Thoracic aorta (tissue), 2 donors: ENCODE results near the gene DEGS2. TPM values are rescaled to one million over a fixed set of nuclear protein-coding genes. Genes with fewer than 3 reads are reported as not detected.

Source experiments
- ATAC-seq: fragments of 150-250 bp; one replicate; pipeline ENCODE4 v1.8.0; 2017; ENCODE audit warnings: low read depth; ENCODE audit not compliant: insufficient number of reproducible peaks, low FRiP score
- DNase-seq: peaks from one replicate; pipeline ENCODE4 v3.0.0-alpha.2; 2020; ENCODE audit warnings: low spot score
- H3K27ac ChIP-seq, 2 donors: fragments of 200-600 bp; sonication (generic); 1 replicate in 1 of 2; 2 replicates in 1 of 2; pipeline ENCODE4 v1.5.1; 2016; ENCODE audit warnings: mild to moderate bottlenecking in 2 of 2, moderate library complexity in 2 of 2
- H3K27me3 ChIP-seq: fragments of 200-600 bp; sonication (generic); replicated peaks from 2 replicates; pipeline ENCODE4 v1.6.0; 2016; ENCODE audit warnings: mild to moderate bottlenecking; ENCODE audit not compliant: insufficient read depth
- H3K36me3 ChIP-seq: fragments of 200-600 bp; sonication (generic); one replicate; pipeline ENCODE4 v1.5.1; 2016
- H3K4me1 ChIP-seq, 2 donors: fragments of 200-600 bp; sonication (generic); 1 replicate in 1 of 2; 2 replicates in 1 of 2; pipeline versions ENCODE4 v1.5.1 to v1.6.0; 2016; ENCODE audit warnings: low read depth in 2 of 2, mild to moderate bottlenecking in 1 of 2; ENCODE audit not compliant: control insufficient read depth in 1 of 2
- H3K4me3 ChIP-seq: fragments of 200-600 bp; sonication (generic); 2 replicates; pipeline ENCODE4 v1.5.1; 2016; ENCODE audit warnings: mild to moderate bottlenecking
- H3K9me3 ChIP-seq: fragments of 200-600 bp; sonication (generic); 2 replicates; pipeline ENCODE4 v1.5.1; 2016
- total RNA-seq, 2 donors: library from RNA; depleted of rRNA; stranded (reverse); fragments of >200 nt; gene quantifications; one replicate each; pipeline versions ENCODE4 v1.1.0 to v1.2.3, GENCODE V29; 2016
- TF ChIP-seq, protein P1 (sequence below): fragments of 200-600 bp; sonication (generic); IDR thresholded peaks from one replicate; pipeline ENCODE4 v1.5.1; 2019; ENCODE audit warnings: antibody characterized with exemption

Gene DEGS2
- total RNA-seq, 2 donors from 2014 or later = 0.28 TPM; not detected in 1

DNA sequence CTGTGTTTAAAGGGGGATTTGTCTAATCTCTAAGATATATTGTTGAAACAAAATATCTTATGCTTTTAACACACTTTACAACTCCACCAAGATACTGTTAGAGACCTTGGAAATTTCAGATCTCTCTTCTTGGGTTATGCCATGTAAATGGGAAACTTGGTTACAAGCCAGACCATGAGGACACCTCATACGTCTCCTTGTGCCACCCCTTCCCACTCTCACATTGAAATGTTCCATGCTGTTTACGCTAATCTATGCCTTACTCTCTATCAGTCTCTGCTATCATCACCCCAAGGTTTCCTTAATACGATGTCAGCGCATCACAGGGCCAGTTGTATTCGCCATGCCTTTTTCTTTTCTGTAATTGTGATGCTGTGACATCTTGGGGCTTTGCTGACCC, 13.4 kb upstream of the DEGS2 start:
- Histone ChIP-seq H3K27me3 (no peaks in the 10 kb centered on the region), H3K4me1 (no peaks in the 10 kb centered on the region), H3K9me3 (no peaks in the 10 kb centered on the region), H3K36me3 (no peaks in the 10 kb centered on the region), H3K27ac (no peak overlapping the region), H3K4me3 (no peak overlapping the region)
- ATAC-seq (no peak), DNase-seq (no peak)
- TF ChIP-seq, protein P1, sequence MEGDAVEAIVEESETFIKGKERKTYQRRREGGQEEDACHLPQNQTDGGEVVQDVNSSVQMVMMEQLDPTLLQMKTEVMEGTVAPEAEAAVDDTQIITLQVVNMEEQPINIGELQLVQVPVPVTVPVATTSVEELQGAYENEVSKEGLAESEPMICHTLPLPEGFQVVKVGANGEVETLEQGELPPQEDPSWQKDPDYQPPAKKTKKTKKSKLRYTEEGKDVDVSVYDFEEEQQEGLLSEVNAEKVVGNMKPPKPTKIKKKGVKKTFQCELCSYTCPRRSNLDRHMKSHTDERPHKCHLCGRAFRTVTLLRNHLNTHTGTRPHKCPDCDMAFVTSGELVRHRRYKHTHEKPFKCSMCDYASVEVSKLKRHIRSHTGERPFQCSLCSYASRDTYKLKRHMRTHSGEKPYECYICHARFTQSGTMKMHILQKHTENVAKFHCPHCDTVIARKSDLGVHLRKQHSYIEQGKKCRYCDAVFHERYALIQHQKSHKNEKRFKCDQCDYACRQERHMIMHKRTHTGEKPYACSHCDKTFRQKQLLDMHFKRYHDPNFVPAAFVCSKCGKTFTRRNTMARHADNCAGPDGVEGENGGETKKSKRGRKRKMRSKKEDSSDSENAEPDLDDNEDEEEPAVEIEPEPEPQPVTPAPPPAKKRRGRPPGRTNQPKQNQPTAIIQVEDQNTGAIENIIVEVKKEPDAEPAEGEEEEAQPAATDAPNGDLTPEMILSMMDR = no peak

DNA sequence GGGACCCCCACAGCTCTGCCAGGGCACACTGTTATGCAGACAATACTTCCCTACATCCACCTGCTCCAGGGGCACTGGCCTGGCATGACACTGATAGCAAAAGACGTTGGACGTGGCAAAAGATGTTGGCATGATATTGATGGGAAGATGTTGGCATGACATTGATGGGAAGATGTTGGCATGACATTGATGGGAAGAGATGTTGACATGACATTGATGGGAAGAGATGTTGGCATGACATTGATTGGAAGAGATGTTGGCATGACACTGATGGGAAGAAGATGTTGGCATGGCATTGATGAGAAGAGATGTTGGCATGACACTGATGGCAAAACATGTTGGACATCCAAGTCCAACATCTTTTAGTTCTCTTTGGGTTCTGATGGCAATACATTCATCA, 11.4 kb upstream of the DEGS2 start:
- DNase-seq (no peak), ATAC-seq (no peak)
- no peaks in the 10 kb centered on the region for H3K27me3 ChIP-seq

GRCh38 chr14:100168506-100168905, 9.1 kb upstream of the DEGS2 start:
- DNase-seq = no peak
- peaks cover 0 to 11% of the 10 kb centered on the region in 2 donors for H3K4me1 ChIP-seq
- TF ChIP-seq, protein P1 = no peak
- no peak overlapping the region for H3K27ac ChIP-seq
- ATAC-seq = no peak
- no peaks in the 10 kb centered on the region for H3K36me3 ChIP-seq
- H3K4me3 ChIP-seq = no peak overlapping the region
- no peaks in the 10 kb centered on the region for H3K27me3 ChIP-seq
- H3K9me3 ChIP-seq = no peaks in the 10 kb centered on the region

More for the DNA sequence above, 11.4 kb upstream of the DEGS2 start:
- Histone ChIP-seq H3K4me3 (no peak overlapping the region), H3K27ac (no peak overlapping the region), H3K4me1 (peaks cover 0 to 5% of the 10 kb centered on the region in 2 donors), H3K36me3 (no peaks in the 10 kb centered on the region), H3K9me3 (no peaks in the 10 kb centered on the region)
- TF ChIP-seq, protein P1 = no peak

GRCh38 chr14:100165831-100166440, 6.5 kb upstream of the DEGS2 start:
- DNase-seq (no peak), ATAC-seq (no peak)
- Histone ChIP-seq H3K4me3 (peak overlapping the region; percentile 68), H3K27me3 (no peaks in the 10 kb centered on the region), H3K36me3 (no peaks in the 10 kb centered on the region), H3K9me3 (no peaks in the 10 kb centered on the region), H3K27ac (no peak overlapping the region), H3K4me1 (peaks cover 0 to 11% of the 10 kb centered on the region in 2 donors)
- TF ChIP-seq, protein P1 = no peak

DNA sequence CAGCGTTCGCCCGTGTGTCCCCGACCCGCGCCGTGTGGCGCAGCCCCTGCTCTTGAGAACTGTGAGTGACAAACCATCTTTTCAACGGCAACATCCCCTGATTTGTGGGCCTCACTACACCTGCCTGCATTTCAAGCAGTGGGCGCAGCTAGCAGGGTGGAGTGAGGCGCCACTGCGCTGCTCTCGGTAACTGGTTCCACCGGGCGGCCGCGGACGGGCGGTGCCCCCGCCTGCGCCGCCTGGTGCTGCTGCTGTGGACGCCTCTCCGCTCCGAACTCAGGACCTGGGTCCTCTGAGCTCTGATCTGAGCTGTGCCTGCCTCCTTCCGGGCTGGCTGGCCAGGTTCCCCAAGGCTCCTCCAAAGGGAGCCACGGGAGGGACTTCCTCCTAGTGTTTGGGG, 5.9 kb upstream of the DEGS2 start:
- Histone ChIP-seq H3K27me3 (no peaks in the 10 kb centered on the region), H3K4me1 (peaks cover 0 to 11% of the 10 kb centered on the region in 2 donors), H3K27ac (no peak overlapping the region), H3K4me3 (no peak overlapping the region), H3K9me3 (no peaks in the 10 kb centered on the region), H3K36me3 (no peaks in the 10 kb centered on the region)
- DNase-seq (no peak), ATAC-seq (no peak)
- TF ChIP-seq, protein P1 = no peak
